GM13976 (cell line): ENCODE results near the gene GRAMD1B.

ENCODE experiments used
- DNase-seq: peaks from one replicate; pipeline ENCODE4 v3.0.0; 2012; ENCODE audit warnings: low spot score
- in situ Hi-C: fragments of 300-500 bp; cut with MboI; formaldehyde crosslinking; loops from one replicate; pipeline ENCODE4 v1.12.0; 2022; ENCODE audit warnings: low sequenced_read_pairs, mixed read lengths, inconsistent platforms; ENCODE audit not compliant: unreplicated experiment
- TF ChIP-seq, protein P1 (sequence below): IDR thresholded peaks from 2 replicates; pipeline ENCODE4 v1.5.1; 2012; ENCODE audit warnings: borderline replicate concordance, mild to moderate bottlenecking; ENCODE audit not compliant: insufficient read depth; ENCODE audit errors: extremely low read depth, missing control alignments, control extremely low read depth

Gene GRAMD1B

DNA sequence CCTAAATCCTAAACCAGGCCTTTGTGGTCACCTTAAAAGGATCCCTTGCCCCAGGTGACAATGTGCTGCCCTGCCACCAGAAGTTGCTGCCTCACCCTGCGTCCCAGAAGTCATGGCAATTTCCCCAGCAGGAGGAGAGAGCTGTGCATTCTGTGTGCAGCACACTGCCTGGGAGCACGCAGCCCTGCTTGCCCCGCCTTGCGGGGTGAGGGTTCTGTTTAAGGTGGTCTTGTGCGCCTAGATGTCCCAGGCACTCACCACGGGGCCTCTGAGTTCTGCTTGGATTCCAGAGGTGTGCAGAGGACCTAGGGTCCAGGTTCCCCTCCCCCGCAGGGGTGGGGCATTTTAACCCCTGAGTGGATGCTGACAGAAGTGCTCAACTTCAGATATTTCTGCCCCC lies 95.0 kb downstream of the GRAMD1B start:
- no peak for DNase-seq
- TF ChIP-seq, protein P1, sequence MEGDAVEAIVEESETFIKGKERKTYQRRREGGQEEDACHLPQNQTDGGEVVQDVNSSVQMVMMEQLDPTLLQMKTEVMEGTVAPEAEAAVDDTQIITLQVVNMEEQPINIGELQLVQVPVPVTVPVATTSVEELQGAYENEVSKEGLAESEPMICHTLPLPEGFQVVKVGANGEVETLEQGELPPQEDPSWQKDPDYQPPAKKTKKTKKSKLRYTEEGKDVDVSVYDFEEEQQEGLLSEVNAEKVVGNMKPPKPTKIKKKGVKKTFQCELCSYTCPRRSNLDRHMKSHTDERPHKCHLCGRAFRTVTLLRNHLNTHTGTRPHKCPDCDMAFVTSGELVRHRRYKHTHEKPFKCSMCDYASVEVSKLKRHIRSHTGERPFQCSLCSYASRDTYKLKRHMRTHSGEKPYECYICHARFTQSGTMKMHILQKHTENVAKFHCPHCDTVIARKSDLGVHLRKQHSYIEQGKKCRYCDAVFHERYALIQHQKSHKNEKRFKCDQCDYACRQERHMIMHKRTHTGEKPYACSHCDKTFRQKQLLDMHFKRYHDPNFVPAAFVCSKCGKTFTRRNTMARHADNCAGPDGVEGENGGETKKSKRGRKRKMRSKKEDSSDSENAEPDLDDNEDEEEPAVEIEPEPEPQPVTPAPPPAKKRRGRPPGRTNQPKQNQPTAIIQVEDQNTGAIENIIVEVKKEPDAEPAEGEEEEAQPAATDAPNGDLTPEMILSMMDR: no peak
- in situ Hi-C loops: no loop called here

DNA sequence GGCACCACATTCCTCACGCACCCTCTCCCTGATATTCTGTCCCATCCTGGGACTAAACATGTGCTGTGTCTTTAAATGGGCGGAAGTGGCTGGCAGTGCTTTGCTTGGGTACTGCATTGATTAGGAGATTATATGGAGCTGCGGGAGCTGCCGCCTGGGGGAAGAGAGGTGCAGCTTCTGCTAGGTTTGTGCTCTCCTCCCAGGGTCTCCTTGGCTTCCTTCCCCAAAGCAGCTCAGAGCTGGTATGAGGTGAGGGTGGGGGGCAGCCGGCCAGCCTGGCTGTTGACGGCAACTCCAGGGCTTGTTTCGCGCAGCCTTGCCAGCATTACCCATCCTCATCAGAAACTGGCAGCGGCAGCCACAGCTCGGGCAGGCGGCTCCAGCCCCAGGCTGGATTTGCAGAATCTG lies 95.4 kb downstream of the GRAMD1B start:
- in situ Hi-C loops: no loop called here
- no peak for DNase-seq
- TF ChIP-seq, protein P1: no peak

DNA sequence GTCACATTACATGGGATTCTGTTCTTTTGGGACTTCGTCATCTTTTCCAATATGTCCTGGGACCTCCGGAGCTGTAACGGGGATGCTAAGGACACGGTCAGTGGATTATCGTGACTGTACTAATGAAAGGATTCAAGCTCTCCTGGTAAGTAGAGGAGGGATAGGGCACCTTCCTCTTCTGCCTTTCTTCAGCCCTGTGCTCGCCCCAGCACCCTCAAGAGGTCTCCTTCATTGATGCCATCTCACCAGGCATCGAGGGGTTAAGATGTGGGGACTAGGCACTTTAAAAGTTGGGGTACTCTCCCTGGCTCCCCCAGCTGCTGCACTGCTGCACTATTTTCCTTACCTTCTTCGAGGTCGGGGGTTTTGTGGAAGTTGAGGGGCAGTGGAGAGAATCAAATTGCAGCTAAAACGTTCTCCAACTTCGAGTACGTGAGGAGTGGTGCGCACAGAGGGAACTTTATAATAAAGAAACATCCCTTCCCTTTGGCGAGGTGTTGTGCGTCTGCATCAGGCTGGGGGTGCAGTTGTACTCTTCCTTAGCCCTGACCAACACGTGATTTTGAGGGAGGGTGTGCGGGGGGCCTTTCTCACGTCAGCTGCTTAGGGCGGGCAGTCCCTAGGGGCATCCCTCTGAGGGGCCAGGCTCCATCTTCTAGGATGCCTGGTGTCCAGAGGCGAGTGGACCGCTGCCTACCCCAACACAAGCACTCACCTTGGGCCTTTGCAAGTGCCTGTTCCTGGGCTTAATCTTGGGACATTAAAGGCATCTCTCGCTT lies 96.1 kb downstream of the GRAMD1B start:
- TF ChIP-seq, protein P1: no peak
- no peak for DNase-seq
- in situ Hi-C loops: no loop called here

DNA sequence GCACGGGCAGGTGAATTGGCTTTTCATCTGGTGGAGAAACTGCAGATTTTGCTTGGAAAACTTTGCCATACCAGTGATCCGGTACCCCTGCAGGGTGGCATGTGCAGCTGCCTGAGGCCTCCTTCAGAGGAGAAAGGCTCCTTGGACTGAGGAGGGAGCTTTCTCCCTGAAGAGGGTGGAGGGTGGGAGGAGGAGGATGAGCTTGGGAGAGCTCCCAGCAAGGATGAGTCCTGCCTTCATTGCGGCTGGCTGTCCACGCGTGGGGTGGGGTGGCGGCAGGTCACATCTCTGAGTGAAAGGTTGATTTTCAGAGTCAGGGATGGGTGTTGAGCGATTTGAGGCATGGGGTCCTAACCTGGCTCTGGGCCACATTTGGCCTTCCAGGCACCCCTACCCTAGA lies 96.8 kb downstream of the GRAMD1B start:
- in situ Hi-C loops: no loop called here
- TF ChIP-seq, protein P1: no peak

DNA sequence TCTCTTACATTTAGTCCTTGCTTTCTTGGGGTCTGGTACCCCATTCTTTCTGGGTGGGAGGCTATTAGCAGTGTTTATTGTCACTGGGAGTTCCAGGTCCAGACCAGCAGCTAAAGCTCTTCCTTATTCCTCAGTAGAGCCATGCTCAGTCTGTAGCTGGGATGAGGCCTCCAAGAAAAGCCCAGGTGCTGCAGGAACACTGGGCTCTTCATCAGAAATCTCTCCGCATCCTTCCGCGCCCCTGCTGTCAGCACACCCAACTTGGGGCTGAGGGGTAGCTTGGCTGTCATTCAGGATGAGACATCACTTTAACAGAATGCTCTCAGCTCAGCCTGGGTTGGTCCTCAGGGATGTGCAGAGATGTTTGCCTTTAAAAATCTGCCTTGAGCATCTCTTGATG lies 97.5 kb downstream of the GRAMD1B start:
- TF ChIP-seq, protein P1: no peak
- DNase-seq: no peak
- in situ Hi-C loops: no loop called here

More for the DNA sequence above, 96.8 kb downstream of the GRAMD1B start:
- no peak for DNase-seq

DNA sequence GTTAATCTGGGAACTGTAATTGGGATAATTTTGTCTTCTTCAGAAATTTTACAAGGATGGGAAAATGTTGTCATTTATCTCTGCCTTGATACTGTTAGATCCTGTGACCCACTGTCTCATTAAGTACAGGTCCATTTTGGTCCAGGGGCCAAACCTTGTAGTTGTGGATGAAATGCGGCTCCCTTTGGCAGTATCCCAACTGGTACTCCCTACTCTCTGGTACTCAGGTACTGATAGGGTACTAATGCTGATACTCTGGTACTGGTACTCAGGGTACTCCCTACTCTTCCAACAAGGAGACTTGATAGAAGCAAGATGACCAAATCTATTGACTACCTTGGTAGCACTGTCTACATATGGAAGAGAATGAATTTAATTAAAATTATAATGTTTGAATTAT lies 97.9 kb downstream of the GRAMD1B start:
- in situ Hi-C loops: no loop called here
- DNase-seq: no peak
- TF ChIP-seq, protein P1: no peak
